Erythroblast (primary cell): ENCODE measurements around the gene YY2.

ENCODE experiments used
- GATA1 ChIP-seq: IDR thresholded peaks from 2 replicates; pipeline ENCODE4 v1.6.1; 2011; ENCODE audit warnings: low read depth, mild to moderate bottlenecking, control low read depth, low read length, moderate library complexity
- POLR2A ChIP-seq: IDR thresholded peaks from 2 replicates; pipeline ENCODE4 v1.6.1; 2011; ENCODE audit warnings: mild to moderate bottlenecking, low read length

GRCh38 chrX:21837056-21837455 is 18.7 kb upstream of the YY2 start:
- no peak for TF ChIP-seq POLR2A
- no peak for TF ChIP-seq GATA1
